ENCODE data around the gene SMG9.
A peak's percentile ranks its signal among the peaks of the same experiment; 100 is the strongest.

GRCh38 chr19:43768273-43769050 lies 13.7 kb upstream of the SMG9 start:
- no peak for TF ChIP-seq CTCF (tag by site-specific recombination; IDR thresholded peaks at IDR 0.05)
- no peak for TF ChIP-seq SP2 (tag by site-specific recombination; IDR thresholded peaks at IDR 0.05)
- TF ChIP-seq ZNF292 (tag by site-specific recombination; IDR thresholded peaks at IDR 0.05; ENCODE audit: borderline replicate concordance, low read depth) = no peak
- TF ChIP-seq MEIS1 (CRISPR knock-in tag; IDR thresholded peaks at IDR 0.05; ENCODE audit: borderline replicate concordance) = no peak
- no peak for TF ChIP-seq ZNF558 (tag by site-specific recombination; IDR thresholded peaks at IDR 0.05)
- TF ChIP-seq ZNF433 (tag by site-specific recombination; IDR thresholded peaks at IDR 0.05; ENCODE audit: low read depth) = no peak
- TF ChIP-seq ZNF549 (tag by site-specific recombination; IDR thresholded peaks at IDR 0.05) = no peak
- peak; percentile 59; the same call in 1 of the 2 replicates for TF ChIP-seq ZNF24 (tag by site-specific recombination; IDR thresholded peaks at IDR 0.05)
- TF ChIP-seq MYNN (tag by site-specific recombination; IDR thresholded peaks at IDR 0.05; ENCODE audit: borderline replicate concordance) = no peak
- TF ChIP-seq REST (tag by site-specific recombination; IDR thresholded peaks at IDR 0.05) = no peak
- no peak for TF ChIP-seq ZNF350 (tag by site-specific recombination; IDR thresholded peaks at IDR 0.05)
- TF ChIP-seq ZBTB20 (tag by site-specific recombination; IDR thresholded peaks at IDR 0.05) = no peak
